NOMO-1 treated with dmso at 0.1 percent for 144 hours (cell line): ENCODE measurements around the gene TBATA.

Experiments used
- DNase-seq: peaks from one replicate; lab custom pipeline; 2025; ENCODE audit not compliant: unreplicated experiment; lab: John Stamatoyannopoulos, UW

Gene TBATA

GRCh38 chr10:70722820-70723424, 62.3 kb downstream of the TBATA start:
- no peak for DNase-seq
